ENCODE results near the gene RNF112.

DNA sequence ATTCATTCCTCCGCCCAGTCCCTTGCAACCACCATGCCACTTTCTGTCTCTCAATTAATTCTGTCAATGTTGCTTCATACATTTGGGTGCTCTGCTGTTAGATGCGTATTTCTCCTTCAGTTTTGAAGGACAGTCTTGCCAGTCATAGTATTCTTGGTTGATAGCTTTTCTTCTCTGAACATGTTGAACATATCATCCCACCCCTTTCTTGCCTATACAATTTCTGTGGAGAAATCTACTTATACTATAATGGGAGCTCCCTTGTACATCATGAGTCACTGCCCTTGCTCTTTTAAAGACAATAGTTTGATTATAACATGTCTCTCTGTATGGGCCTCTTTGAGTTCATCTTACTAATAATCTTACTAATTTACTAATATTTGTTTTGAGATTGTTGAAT lies 34.1 kb downstream of the RNF112 start:
- TF ChIP-seq, protein P1, sequence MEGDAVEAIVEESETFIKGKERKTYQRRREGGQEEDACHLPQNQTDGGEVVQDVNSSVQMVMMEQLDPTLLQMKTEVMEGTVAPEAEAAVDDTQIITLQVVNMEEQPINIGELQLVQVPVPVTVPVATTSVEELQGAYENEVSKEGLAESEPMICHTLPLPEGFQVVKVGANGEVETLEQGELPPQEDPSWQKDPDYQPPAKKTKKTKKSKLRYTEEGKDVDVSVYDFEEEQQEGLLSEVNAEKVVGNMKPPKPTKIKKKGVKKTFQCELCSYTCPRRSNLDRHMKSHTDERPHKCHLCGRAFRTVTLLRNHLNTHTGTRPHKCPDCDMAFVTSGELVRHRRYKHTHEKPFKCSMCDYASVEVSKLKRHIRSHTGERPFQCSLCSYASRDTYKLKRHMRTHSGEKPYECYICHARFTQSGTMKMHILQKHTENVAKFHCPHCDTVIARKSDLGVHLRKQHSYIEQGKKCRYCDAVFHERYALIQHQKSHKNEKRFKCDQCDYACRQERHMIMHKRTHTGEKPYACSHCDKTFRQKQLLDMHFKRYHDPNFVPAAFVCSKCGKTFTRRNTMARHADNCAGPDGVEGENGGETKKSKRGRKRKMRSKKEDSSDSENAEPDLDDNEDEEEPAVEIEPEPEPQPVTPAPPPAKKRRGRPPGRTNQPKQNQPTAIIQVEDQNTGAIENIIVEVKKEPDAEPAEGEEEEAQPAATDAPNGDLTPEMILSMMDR (conservative IDR thresholded peaks at IDR 0.05; ENCODE audit: low read depth, low read length), result no peak
- TF ChIP-seq EZH2 (IDR thresholded peaks at IDR 0.05; ENCODE audit: low read length, unreplicated experiment), result no peak
- TF ChIP-seq EZH2phosphoT487 (IDR thresholded peaks at IDR 0.05; ENCODE audit: borderline replicate concordance, low read length), result no peak
